ENCODE measurements around the gene MYH4. TPM values are rescaled to one million over a fixed set of nuclear protein-coding genes. Genes with fewer than 3 reads are reported as not detected.

MYH4 gene
- total RNA-seq, 1 donor from 2014 or later: not detected

DNA sequence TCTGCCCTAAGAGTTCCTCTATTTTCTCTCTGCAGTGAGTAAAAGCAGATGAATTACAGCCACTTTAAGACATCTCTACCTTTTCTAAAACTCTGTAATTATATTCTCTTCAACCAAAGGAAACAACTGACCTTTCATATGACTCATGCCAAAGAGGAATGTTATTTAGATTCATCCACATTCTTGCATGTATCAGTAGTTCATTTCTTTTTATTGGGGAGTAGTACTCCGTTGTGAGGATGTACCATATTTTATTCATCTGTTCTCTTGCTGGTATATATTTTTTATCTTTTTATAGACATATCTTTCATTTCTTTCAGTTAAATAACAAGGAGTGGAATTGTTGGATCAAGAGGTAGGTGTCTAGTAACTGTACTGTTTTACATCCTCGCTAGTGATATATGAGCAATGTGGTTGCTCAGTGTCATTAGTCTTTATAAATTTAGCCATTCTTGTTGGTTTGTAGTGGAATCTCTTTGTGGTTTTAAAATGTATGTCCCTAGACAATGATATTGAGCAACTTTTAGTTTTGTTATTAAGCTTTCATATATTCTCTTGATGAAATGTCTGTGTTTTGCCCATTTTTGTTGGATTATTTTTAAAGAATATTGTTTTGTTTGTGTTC is 39.8 kb downstream of the MYH4 start:
- no peak for ATAC-seq
- intact Hi-C loops (cut with DNase I): no loop called here
- DNase-seq (ENCODE audit: missing footprints): no peak

DNA sequence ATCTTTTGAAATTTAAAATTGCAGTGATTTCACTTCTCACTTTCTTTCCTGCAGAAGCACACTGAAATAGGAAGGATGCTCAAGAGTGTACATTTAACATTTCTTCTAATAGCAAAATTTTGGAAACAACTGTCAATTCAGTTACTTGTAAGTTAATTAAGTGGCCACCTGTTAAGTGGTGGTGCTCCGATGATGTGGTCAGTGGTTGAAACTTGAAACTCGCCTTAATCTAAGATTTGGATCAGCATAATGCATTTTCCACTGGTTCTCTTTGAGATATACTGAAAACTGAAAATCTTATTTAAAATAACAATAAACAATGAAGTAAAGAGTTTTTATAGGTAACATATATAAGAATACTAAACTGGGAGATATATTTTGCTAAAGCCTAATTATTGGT is 40.6 kb downstream of the MYH4 start:
- DNase-seq (ENCODE audit: missing footprints) (no peak), ATAC-seq (no peak)
- intact Hi-C loops (cut with DNase I): no loop called here

DNA sequence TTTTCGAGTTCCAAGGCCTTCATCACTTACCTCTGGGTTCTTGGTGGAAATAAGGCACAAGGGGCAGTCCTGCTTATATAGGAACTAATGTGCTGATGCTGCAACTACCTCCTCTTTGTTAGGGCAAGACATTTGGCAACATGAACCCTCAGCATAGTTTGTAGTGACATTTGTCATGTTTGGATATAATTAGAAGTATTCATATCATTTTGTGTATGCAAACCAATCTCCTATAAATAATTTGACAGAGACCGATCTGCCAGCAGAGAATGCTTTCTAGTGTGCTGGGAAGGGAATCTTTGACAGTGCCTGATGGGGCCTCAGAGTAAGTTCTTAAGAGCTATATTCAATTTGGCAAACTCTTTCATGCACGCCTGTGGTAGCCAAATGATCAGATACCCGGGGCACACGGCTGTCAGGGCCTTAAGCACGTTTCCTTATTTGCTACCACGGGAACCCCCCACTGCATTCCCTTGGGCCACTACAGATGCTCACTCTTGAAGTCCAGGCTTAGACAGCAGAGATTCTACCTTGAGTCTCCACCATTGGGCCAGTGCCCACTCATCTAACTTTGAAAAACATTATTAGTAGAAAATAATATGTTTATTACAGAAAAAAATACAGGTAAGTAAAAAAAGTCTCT is 47.3 kb downstream of the MYH4 start, which contains the start of gene MYH8:
TSS of gene MYH8 (minus strand) at position 51 of the 643 bp plus-strand sequence. CDS start 1,723 bp downstream, outside the sequence.
- ATAC-seq: no peak
- intact Hi-C loops (cut with DNase I): no loop called here

DNA sequence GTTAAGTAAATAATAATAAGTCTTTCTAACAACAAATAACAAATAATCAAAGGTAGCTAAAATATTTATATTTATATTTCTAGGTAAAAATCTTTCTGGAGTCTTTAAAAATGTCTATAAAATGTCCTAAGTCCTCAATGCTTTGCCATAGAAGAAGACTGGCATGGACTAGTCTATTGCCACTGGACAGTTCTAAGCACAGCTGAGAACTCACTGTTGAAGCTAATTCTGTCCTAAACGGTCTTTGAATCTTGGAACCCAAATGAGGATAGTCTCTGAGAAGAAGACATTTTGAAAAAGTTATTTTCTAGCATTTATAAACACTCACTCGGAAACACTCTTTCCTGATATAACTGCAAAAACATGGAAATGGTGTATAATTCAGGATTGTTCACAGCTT is 48.1 kb downstream of the MYH4 start:
- no peak for DNase-seq (ENCODE audit: missing footprints)
- intact Hi-C loops (cut with DNase I): no loop called here
- ATAC-seq: no peak

More for the DNA sequence above, 47.3 kb downstream of the MYH4 start, which contains the start of gene MYH8:
- DNase-seq (ENCODE audit: missing footprints): no peak

DNA sequence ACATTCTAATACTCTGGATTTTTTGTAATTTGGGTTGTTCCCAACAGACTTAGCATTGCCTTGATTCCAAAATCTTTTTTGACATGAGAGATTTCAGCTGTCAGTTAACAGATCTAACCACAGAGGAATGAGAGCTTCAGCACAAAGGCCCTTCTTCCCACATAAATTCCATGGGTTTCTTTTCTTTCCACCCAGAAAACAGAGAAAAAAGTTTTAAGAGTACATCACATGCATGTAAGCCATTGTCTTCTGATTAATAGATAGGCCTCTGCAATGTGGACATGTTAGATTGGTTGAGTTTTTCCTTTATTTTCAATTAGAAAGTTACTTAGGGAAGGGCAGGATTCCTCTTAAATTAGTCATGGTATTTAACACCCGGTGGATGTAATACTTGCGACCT is 48.5 kb downstream of the MYH4 start:
- DNase-seq (ENCODE audit: missing footprints): no peak
- ATAC-seq: no peak
- intact Hi-C loops (cut with DNase I): no loop called here

DNA sequence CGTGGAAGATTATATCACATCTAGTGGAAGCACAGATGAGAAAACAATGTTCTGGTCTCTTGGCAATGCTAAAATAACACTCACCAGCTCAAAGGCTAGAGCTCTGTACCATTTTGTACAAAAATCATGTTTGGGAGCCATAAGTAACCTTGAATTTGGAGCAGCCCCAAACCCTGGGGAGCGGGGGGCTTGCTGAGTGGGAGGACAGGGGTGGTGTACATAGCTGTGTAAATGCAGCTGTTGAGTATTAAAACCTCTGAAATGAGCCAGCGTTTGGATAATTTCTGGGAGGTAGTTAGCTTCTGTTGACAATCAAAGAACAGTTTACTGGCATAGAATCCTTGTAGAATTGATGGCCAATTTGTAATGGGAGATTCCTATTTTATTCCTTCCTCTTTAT is 51.9 kb downstream of the MYH4 start:
- ATAC-seq (no peak), DNase-seq (ENCODE audit: missing footprints) (no peak)
- intact Hi-C loops (cut with DNase I): no loop called here

DNA sequence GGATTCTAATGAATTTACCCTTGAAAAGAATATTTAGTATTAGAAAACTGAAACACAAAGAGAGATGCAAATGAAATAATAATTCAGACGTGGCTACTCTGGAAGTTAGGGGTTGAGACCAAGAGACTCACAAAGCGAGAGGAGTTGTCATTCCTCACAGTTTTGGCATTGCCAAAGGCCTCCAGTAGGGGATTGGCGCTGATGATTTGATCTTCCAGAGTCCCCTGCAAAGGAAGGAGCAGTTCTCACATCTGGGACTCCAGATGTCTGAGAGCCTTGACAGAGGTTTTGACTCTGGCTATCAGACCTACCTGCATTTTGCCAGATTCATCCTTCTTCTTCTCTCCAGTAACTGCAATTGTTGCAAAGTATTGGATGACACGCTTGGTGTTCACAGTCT is 54.2 kb downstream of the MYH4 start:
- DNase-seq (ENCODE audit: missing footprints) (no peak), ATAC-seq (no peak)
- intact Hi-C loops (cut with DNase I): no loop called here

DNA sequence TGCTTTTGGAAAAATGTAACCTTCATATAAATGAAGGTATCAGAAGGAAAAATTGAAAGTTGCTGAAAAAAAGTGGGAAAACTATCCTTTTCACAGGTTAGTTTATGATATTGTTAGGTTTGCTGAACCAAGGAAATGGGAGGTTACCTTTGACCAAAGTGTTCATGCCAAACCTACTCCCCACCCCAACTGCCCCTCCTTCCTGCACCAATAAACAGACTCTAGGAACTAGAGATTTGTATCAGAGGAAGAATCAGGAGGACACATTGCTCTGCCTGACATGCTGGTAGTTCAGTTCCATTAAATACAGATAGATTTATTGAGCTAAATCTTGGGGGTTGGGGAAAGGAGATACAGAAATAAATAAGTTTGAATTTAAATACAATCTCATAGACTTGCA is 65.8 kb downstream of the MYH4 start:
- DNase-seq (ENCODE audit: missing footprints): no peak
- intact Hi-C loops (cut with DNase I): no loop called here
- no peak for ATAC-seq

DNA sequence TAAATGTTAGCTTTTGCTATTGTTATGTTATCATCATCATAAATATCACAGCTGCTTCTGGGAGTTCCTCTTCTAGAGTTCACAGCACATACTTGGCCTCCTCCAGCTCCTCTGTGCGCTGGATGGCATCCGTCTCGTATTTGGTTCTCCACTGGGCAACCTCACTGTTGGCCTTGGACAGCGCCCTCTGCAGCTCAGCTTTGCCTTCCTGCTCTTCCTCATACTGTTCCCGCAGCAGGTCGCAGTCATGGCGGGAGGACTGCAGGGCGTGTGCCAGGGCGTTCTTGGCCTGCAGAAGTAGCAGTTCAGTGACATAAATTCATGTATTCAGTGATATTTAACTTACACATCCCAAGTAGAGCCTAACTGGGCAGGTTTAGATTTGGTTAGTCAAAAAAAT is 71.0 kb downstream of the MYH4 start:
- ATAC-seq (no peak), DNase-seq (ENCODE audit: missing footprints) (no peak)
- intact Hi-C loops (cut with DNase I): no loop called here

DNA sequence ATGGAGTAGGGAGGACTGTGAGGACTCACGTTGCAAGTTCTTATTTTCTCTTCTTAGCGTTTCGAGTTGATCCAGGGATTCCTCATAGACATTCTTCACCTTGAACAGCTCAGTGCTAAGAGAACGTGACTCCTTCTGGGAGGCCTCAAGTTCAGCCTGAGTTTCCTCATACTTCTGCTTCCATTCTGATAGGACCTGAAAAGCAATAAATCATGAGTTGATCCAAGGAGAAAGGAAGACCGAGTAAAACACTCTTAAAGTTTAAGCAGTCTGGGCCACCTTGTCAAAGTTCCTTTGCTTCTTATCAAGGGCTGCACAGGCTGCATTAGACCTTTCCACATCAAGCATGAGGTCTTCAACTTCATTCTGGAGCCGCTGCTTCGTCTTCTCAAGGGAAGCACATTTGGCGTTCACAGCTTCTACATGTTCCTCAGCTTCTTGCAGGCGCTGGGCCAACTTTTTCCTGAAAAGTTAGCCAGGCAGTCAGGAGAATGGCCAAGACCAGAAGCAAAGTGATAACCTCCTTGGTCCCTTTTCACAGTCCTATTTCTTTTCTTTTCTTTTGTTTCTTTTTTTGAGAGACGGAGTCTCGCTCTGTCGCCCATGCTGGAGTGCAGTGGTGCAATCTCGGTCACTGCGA is 72.7 kb downstream of the MYH4 start:
- DNase-seq (ENCODE audit: missing footprints) (no peak), ATAC-seq (no peak)
- intact Hi-C loops (cut with DNase I): no loop called here

DNA sequence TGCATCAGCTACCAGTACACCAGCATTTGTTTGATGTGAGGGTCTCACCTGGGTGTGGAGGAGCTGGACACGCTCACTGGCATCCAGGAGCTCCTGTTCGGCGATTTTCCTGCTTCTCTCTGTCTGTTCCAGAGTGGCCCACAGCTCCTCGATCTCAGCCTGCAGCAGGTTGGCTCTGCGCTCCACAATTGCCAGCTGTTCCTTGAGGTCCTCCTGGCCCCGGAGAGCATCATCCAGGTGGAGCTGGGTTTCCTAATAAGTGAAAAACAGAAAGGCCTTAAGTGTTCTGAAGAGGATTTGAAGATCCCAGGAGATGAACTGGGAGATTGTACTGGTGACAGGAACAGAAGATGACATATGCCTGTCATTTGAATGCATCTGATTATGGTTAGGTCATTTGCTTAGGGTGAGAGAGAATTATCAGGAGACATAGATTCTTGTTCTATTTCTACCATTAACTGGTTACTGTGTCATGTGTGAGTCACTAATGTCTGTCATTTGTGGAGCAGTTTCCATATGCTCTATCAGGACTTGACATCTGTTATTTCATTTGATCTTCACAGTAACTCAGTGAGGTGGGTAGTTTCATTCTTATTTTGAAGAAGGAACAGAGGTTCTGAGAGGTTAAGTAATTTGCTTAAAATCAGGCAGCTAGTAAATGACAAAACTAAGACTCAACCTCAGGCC is 75.0 kb downstream of the MYH4 start:
- intact Hi-C loops (cut with DNase I): no loop called here
- ATAC-seq (no peak), DNase-seq (ENCODE audit: missing footprints) (no peak)

Other genes with a start within 250 kb of the MYH4 start
- not detected for gene MYH13, start 96.6 kb downstream of the MYH4 start, total RNA-seq
- gene MYH8, start 47.6 kb downstream of the MYH4 start, total RNA-seq: not detected
- not detected for gene MYH1, start 49.0 kb upstream of the MYH4 start, total RNA-seq
- not detected for gene MYH2, start 80.1 kb upstream of the MYH4 start, total RNA-seq
- 0.43 TPM for gene MYH3, start 187.8 kb upstream of the MYH4 start, total RNA-seq
- 30.9 TPM for gene SCO1, start 228.0 kb upstream of the MYH4 start, total RNA-seq
- gene ADPRM, start 228.0 kb upstream of the MYH4 start, total RNA-seq: 3.8 TPM

Measured in Right ventricle myocardium inferior (tissue), 1 donor.